ENCODE data around the gene TSC22D4.
"Not testable (repeated sequence)": the region's sequence is repeated elsewhere in the genome, so short reads cannot be mapped to it uniquely, and the experiment has no call there.

GRCh38 chr7:100521909-100522593 lies 43.0 kb upstream of the TSC22D4 start:
- TF ChIP-seq CTCF (conservative IDR thresholded peaks at IDR 0.05 in 1 of 2, IDR thresholded peaks at IDR 0.05 in 1 of 2; ENCODE audit: extremely low read depth in 1 of 2, insufficient read depth in 1 of 2, low read depth in 1 of 2, low read length in 2 of 2); EZH2 (IDR thresholded peaks at IDR 0.05; ENCODE audit: borderline replicate concordance, low read length): not testable (repeated sequence)

Measured in mammary epithelial cell (primary cell).